ENCODE data around the gene GPD1L. TPM values are rescaled to one million over a fixed set of nuclear protein-coding genes. Genes with fewer than 3 reads are reported as not detected.
A peak's percentile ranks its signal among the peaks of the same experiment; 100 is the strongest.

GPD1L gene
- total and polyA plus RNA-seq, 10 of the 15 experiments (the other 5 are each of a cell fraction or from before 2014, with no cell fraction given) = 0.77 to 4.8 (median 3.9) TPM

- ChIA-PET POLR2A (no interaction called here), RAD21 (ENCODE audit: unreplicated experiment) (no interaction called here), SMC1A (ENCODE audit: uncharacterized antibody, unreplicated experiment) (interaction anchor here (1.3 kb wide), 1 partner anchor 9 kb away, joined by 4 read pairs; no protein-coding TSS in a partner anchor), CTCF (interaction anchor here (1.0 to 1.7 kb wide), 2 partner anchors 10 to 13 kb away, joined by 3 to 5 read pairs; no protein-coding TSS in a partner anchor)
- 100% methylated on average over 1 of the region's 1 CpG for WGBS (ENCODE audit: insufficient coverage, insufficient replicate concordance, low lambda C conversion rate, missing lambda C conversion rate)
- Histone ChIP-seq H2AFZ (ENCODE audit: control insufficient read depth, low read depth, low read length) (no peak overlapping the region), H3K4me1 (ENCODE audit: control insufficient read depth, insufficient read depth, low read length) (no peaks in the 10 kb centered on the region), H3K4me2 (ENCODE audit: control insufficient read depth, insufficient read depth) (no peak overlapping the region), H3K4me3 (no peak overlapping the region), H4K20me1 (ENCODE audit: control insufficient read depth, insufficient read depth) (no peaks in the 10 kb centered on the region), H3K27ac (ENCODE audit: control insufficient read depth, insufficient read depth) (no peak overlapping the region), H3K27me3 (replicated peaks in 1 of 2; ENCODE audit: control insufficient read depth in 2 of 2, insufficient read depth in 2 of 2, low read length in 1 of 2) (no peaks in the 10 kb centered on the region), H3K36me3 (ENCODE audit: control insufficient read depth in 2 of 2, insufficient read depth in 2 of 2, low read length in 1 of 2) (no peaks in the 10 kb centered on the region; a peak in 2 of 4 replicates), H3K9me3 (replicated peaks; ENCODE audit: control insufficient read depth, insufficient read depth, low read length) (no peaks in the 10 kb centered on the region), H3K9ac (ENCODE audit: control insufficient read depth, insufficient read depth, low read length) (no peak overlapping the region), H3K79me2 (ENCODE audit: control insufficient read depth, insufficient read depth, low read length) (no peaks in the 10 kb centered on the region)
- in situ Hi-C loops (cut with MboI) = no loop called here
- FAIRE-seq (peak; percentile 18), DNase-seq (ENCODE audit: low read depth, low spot score) (no peak), ATAC-seq (no peak)
- BruUV-seq (replicated peaks) = no TSS peak
- intact Hi-C loops (cut with micrococcal nuclease; ENCODE audit: unreplicated experiment) = no loop called here
- no peak for TF ChIP-seq MEF2A (IDR thresholded peaks at IDR 0.05; ENCODE audit: insufficient read depth, low read depth, low read length)
- no peak for TF ChIP-seq ZBTB33 (IDR thresholded peaks at IDR 0.05)
- no peak for TF ChIP-seq MLLT1 (IDR thresholded peaks at IDR 0.05)
- TF ChIP-seq USF2 (IDR thresholded peaks at IDR 0.05; ENCODE audit: borderline replicate concordance, low read depth, low read length) = no peak
- no peak for TF ChIP-seq ZNF274 (IDR thresholded peaks at IDR 0.05; ENCODE audit: insufficient read depth, insufficient read length)
- no peak for TF ChIP-seq RB1 (IDR thresholded peaks at IDR 0.05; ENCODE audit: borderline replicate concordance)
- no peak for TF ChIP-seq CREB1 (IDR thresholded peaks at IDR 0.05; ENCODE audit: low read depth)
- no peak for TF ChIP-seq ELK1 (IDR thresholded peaks at IDR 0.05; ENCODE audit: low read depth, low read length)
- TF ChIP-seq IKZF2 (IDR thresholded peaks at IDR 0.05) = no peak
- TF ChIP-seq HDAC6 (IDR thresholded peaks at IDR 0.05; ENCODE audit: unreplicated experiment) = no peak
- TF ChIP-seq NKRF (conservative IDR thresholded peaks at IDR 0.05) = no peak
- no peak for TF ChIP-seq SPI1 (IDR thresholded peaks at IDR 0.05; ENCODE audit: borderline replicate concordance, insufficient read depth, low read depth, low read length)
- TF ChIP-seq IRF4 (IDR thresholded peaks at IDR 0.05; ENCODE audit: low read depth, low read length) = no peak
- TF ChIP-seq SP1 (IDR thresholded peaks at IDR 0.05; ENCODE audit: low read depth, low read length) = no peak
- no peak for TF ChIP-seq RFX5 (IDR thresholded peaks at IDR 0.05; ENCODE audit: low read depth, low read length)
- no peak for TF ChIP-seq STAT3 (IDR thresholded peaks at IDR 0.05; ENCODE audit: low read depth, low read length)
- TF ChIP-seq MTA2 (IDR thresholded peaks at IDR 0.05; ENCODE audit: low read depth) = no peak
- no peak for TF ChIP-seq CHD1 (IDR thresholded peaks at IDR 0.05; ENCODE audit: low read depth, low read length)
- no peak for TF ChIP-seq NR2C2 (IDR thresholded peaks at IDR 0.05; ENCODE audit: borderline replicate concordance, control insufficient read depth, insufficient read length, low read depth)
Measured at GRCh38 chr3:32165442-32165841, 59.0 kb downstream of the GPD1L start.

Data from GM12878 (cell line).